GM12891 (cell line): Measurements from ENCODE around the gene DLG5.

Experiments used
- PAX5 ChIP-seq: IDR thresholded peaks from 2 replicates; pipeline ENCODE4 v1.6.1; 2011; ENCODE audit warnings: low read length, moderate library complexity, mild to moderate bottlenecking; ENCODE audit not compliant: insufficient read depth, severe bottlenecking
- POLR2A ChIP-seq: IDR thresholded peaks from 2 replicates; pipeline ENCODE4 v1.6.1; 2011; ENCODE audit warnings: low read depth, low read length, control low read depth
- POLR2AphosphoS5 ChIP-seq: IDR thresholded peaks from 2 replicates; pipeline ENCODE4 v1.6.1; 2011; ENCODE audit warnings: low read depth, low read length, control low read depth
- POU2F2 ChIP-seq: IDR thresholded peaks from 2 replicates; pipeline ENCODE4 v1.6.1; 2011; ENCODE audit warnings: low read depth, mild to moderate bottlenecking, control low read depth, low read length, moderate library complexity
- TAF1 ChIP-seq: IDR thresholded peaks from 2 replicates; pipeline ENCODE4 v1.6.1; 2011; ENCODE audit warnings: low read depth, low read length, control low read depth

GRCh38 chr10:77960829-77961329 is 34.3 kb upstream of the DLG5 start:
- TF ChIP-seq POLR2A (no peak), POLR2AphosphoS5 (no peak), PAX5 (no peak), TAF1 (no peak), POU2F2 (no peak)
